ENCODE results near the gene TMEM178B. TPM values are rescaled to one million over a fixed set of nuclear protein-coding genes. Genes with fewer than 3 reads are reported as not detected.
"Not testable (repeated sequence)": the region's sequence is repeated elsewhere in the genome, so short reads cannot be mapped to it uniquely, and the experiment has no call there.

TMEM178B gene
- total RNA-seq, 2 experiments from 2014 or later: 0.22 to 0.25 TPM

GRCh38 chr7:141157138-141157765 lies 83.4 kb downstream of the TMEM178B start:
- CTCF ChIA-PET: no interaction called here
- Mint-ChIP-seq H3K27me3 (no peaks in the 10 kb centered on the region), H3K36me3 (ENCODE audit: low read depth) (no peaks in the 10 kb centered on the region), H3K9me3 (no peaks in the 10 kb centered on the region), H3K4me1 (no peaks in the 10 kb centered on the region), H3K4me3 (no peak overlapping the region), H3K27ac (no peak overlapping the region)
- POLR2A ChIA-PET: no interaction called here
- DNase-seq: no peak

- H3K27me3 Mint-ChIP-seq: no peaks in the 10 kb centered on the region
- no peak overlapping the region for H3K27ac Mint-ChIP-seq
- no peaks in the 10 kb centered on the region for H3K36me3 Mint-ChIP-seq (ENCODE audit: low read depth)
- no peaks in the 10 kb centered on the region for H3K9me3 Mint-ChIP-seq
- POLR2A ChIA-PET: no interaction called here
- no peak for DNase-seq
- no peak overlapping the region for H3K4me3 Mint-ChIP-seq
- CTCF ChIA-PET: no interaction called here
- H3K4me1 Mint-ChIP-seq: no peaks in the 10 kb centered on the region
Observed at GRCh38 chr7:141158561-141158960, 84.7 kb downstream of the TMEM178B start.

GRCh38 chr7:141160246-141160860 lies 86.5 kb downstream of the TMEM178B start:
- Mint-ChIP-seq H3K4me3 (no peak overlapping the region), H3K27ac (no peak overlapping the region), H3K36me3 (ENCODE audit: low read depth) (no peaks in the 10 kb centered on the region), H3K9me3 (no peaks in the 10 kb centered on the region), H3K27me3 (no peaks in the 10 kb centered on the region), H3K4me1 (no peaks in the 10 kb centered on the region)
- ChIA-PET CTCF (interaction anchor here (1.1 kb wide), 1 partner anchor 18 kb away, joined by 3 read pairs; no protein-coding TSS in a partner anchor), POLR2A (no interaction called here)
- no peak for DNase-seq

GRCh38 chr7:141161550-141162535 lies 88.0 kb downstream of the TMEM178B start:
- Mint-ChIP-seq H3K4me1 (no peaks in the 10 kb centered on the region), H3K4me3 (no peak overlapping the region), H3K27ac (no peak overlapping the region), H3K27me3 (no peaks in the 10 kb centered on the region), H3K9me3 (no peaks in the 10 kb centered on the region), H3K36me3 (ENCODE audit: low read depth) (no peaks in the 10 kb centered on the region)
- ChIA-PET POLR2A (no interaction called here), CTCF (no interaction called here)
- DNase-seq: no peak

GRCh38 chr7:141165521-141165920 lies 91.7 kb downstream of the TMEM178B start:
- CTCF ChIA-PET: no interaction called here
- no peak overlapping the region for H3K27ac Mint-ChIP-seq
- H3K9me3 Mint-ChIP-seq: no peaks in the 10 kb centered on the region
- H3K4me3 Mint-ChIP-seq: no peak overlapping the region
- no peaks in the 10 kb centered on the region for H3K27me3 Mint-ChIP-seq
- POLR2A ChIA-PET: no interaction called here
- H3K36me3 Mint-ChIP-seq (ENCODE audit: low read depth): no peaks in the 10 kb centered on the region
- no peaks in the 10 kb centered on the region for H3K4me1 Mint-ChIP-seq
- no peak for DNase-seq

GRCh38 chr7:141166926-141167325 lies 93.1 kb downstream of the TMEM178B start:
- H3K4me3 Mint-ChIP-seq: no peak overlapping the region
- ChIA-PET CTCF (no interaction called here), POLR2A (no interaction called here)
- H3K9me3 Mint-ChIP-seq: no peaks in the 10 kb centered on the region
- H3K27ac Mint-ChIP-seq: no peak overlapping the region
- no peak for DNase-seq
- H3K27me3 Mint-ChIP-seq: no peaks in the 10 kb centered on the region
- H3K36me3 Mint-ChIP-seq (ENCODE audit: low read depth): no peaks in the 10 kb centered on the region
- H3K4me1 Mint-ChIP-seq: no peaks in the 10 kb centered on the region

GRCh38 chr7:141167381-141167964 lies 93.6 kb downstream of the TMEM178B start:
- Mint-ChIP-seq H3K27ac (no peak overlapping the region), H3K36me3 (ENCODE audit: low read depth) (no peaks in the 10 kb centered on the region), H3K27me3 (no peaks in the 10 kb centered on the region), H3K4me1 (no peaks in the 10 kb centered on the region), H3K9me3 (no peaks in the 10 kb centered on the region), H3K4me3 (no peak overlapping the region)
- ChIA-PET POLR2A (no interaction called here), CTCF (no interaction called here)
- no peak for DNase-seq

- DNase-seq, H3K4me3 Mint-ChIP-seq, POLR2A ChIA-PET: not testable (repeated sequence)
Observed at GRCh38 chr7:141169157-141169556, 95.3 kb downstream of the TMEM178B start.

GRCh38 chr7:141175728-141176127 lies 101.9 kb downstream of the TMEM178B start:
- POLR2A ChIA-PET; H3K27ac Mint-ChIP-seq; H3K4me1 Mint-ChIP-seq; H3K4me3 Mint-ChIP-seq; H3K36me3 Mint-ChIP-seq (ENCODE audit: low read depth); DNase-seq; H3K9me3 Mint-ChIP-seq; H3K27me3 Mint-ChIP-seq: not testable (repeated sequence)
- CTCF ChIA-PET: interaction anchor here (0.6 kb wide), 1 partner anchor 490 kb away, joined by 3 read pairs; no protein-coding TSS in a partner anchor

More at GRCh38 chr7:141169157-141169556, 95.3 kb downstream of the TMEM178B start:
- H3K27me3 Mint-ChIP-seq; H3K9me3 Mint-ChIP-seq; H3K27ac Mint-ChIP-seq; CTCF ChIA-PET; H3K36me3 Mint-ChIP-seq (ENCODE audit: low read depth); H3K4me1 Mint-ChIP-seq: not testable (repeated sequence)

GRCh38 chr7:141177120-141177519 lies 103.3 kb downstream of the TMEM178B start:
- peak overlapping the region; percentile 22 for H3K27ac Mint-ChIP-seq
- POLR2A ChIA-PET: not testable (repeated sequence)

GRCh38 chr7:141178486-141179135 lies 104.7 kb downstream of the TMEM178B start:
- peaks cover 3% of the 10 kb centered on the region for H3K4me1 Mint-ChIP-seq
- no peaks in the 10 kb centered on the region for H3K36me3 Mint-ChIP-seq (ENCODE audit: low read depth)
- no peak for DNase-seq
- H3K27ac Mint-ChIP-seq: no peak overlapping the region
- ChIA-PET POLR2A (no interaction called here), CTCF (interaction anchor here (1.2 to 1.3 kb wide), 2 partner anchors 19 to 26 kb away, joined by 3 read pairs; no protein-coding TSS in a partner anchor)
- H3K4me3 Mint-ChIP-seq: no peak overlapping the region
- no peaks in the 10 kb centered on the region for H3K9me3 Mint-ChIP-seq
- H3K27me3 Mint-ChIP-seq: peaks cover 6% of the 10 kb centered on the region

More at GRCh38 chr7:141177120-141177519, 103.3 kb downstream of the TMEM178B start:
- H3K4me1 Mint-ChIP-seq; H3K27me3 Mint-ChIP-seq; H3K36me3 Mint-ChIP-seq (ENCODE audit: low read depth); H3K9me3 Mint-ChIP-seq; H3K4me3 Mint-ChIP-seq; DNase-seq: not testable (repeated sequence)
- CTCF ChIA-PET: interaction anchor here (1.3 kb wide), 1 partner anchor 28 kb away, joined by 3 read pairs; no protein-coding TSS in a partner anchor

- Mint-ChIP-seq H3K36me3 (ENCODE audit: low read depth) (no peaks in the 10 kb centered on the region), H3K27ac (no peak overlapping the region), H3K9me3 (no peaks in the 10 kb centered on the region), H3K27me3 (peaks cover 4% of the 10 kb centered on the region), H3K4me1 (peaks cover 3% of the 10 kb centered on the region), H3K4me3 (no peak overlapping the region)
- ChIA-PET CTCF (no interaction called here), POLR2A (no interaction called here)
- no peak for DNase-seq
Observed at GRCh38 chr7:141181812-141182211, 107.9 kb downstream of the TMEM178B start.

Data from activated CD4-positive, alpha-beta T cell treated with anti-CD3 and anti-CD28 coated beads, Interleukin-2, amount 10 ng/mL, durations not matched to agents 7 days and 5 days (primary cell).